IMR-90 (cell line): ENCODE measurements around the gene EPGN. TPM values are rescaled to one million over a fixed set of nuclear protein-coding genes. Genes with fewer than 3 reads are reported as not detected.
A peak's percentile ranks its signal among the peaks of the same experiment; 100 is the strongest.
"Not testable (repeated sequence)": the region's sequence is repeated elsewhere in the genome, so short reads cannot be mapped to it uniquely, and the experiment has no call there.

Source experiments
- ATAC-seq: fragments of 200-7000 bp; cut with Tn5 transposase; 2 replicates; pipeline ENCODE4 v1.9.1; 2020; ENCODE audit warnings: low read depth, mild to moderate bottlenecking, moderate library complexity
- BruUV-seq: library from RNA; stranded (reverse); fragments of 400-500 nt; replicated peaks from 2 replicates; lab custom pipeline; 2021; lab: Mats Ljungman, UMichigan
- CTCF ChIA-PET: fragments of 300-600 bp; formaldehyde crosslinking; extraction: SDS; loops from one replicate; lab custom pipeline; 2021; ENCODE audit warnings: antibody characterized with exemption; lab: Yijun Ruan, JAX
- POLR2A ChIA-PET: fragments of 300-600 bp; sonication (Branson Sonifier 250); formaldehyde crosslinking; loops from one replicate; lab custom pipeline; 2022; ENCODE audit warnings: antibody characterized with exemption; ENCODE audit not compliant: unreplicated experiment; lab: Charles Lee
- DNase-seq: peaks from one replicate; pipeline ENCODE4 v3.0.0; 2013
- H2AFZ ChIP-seq: replicated peaks from 2 replicates; pipeline ENCODE3; 2013; ENCODE audit warnings: low read length, mild to moderate bottlenecking; ENCODE audit not compliant: poor library complexity
- H2AK5ac ChIP-seq: 2 replicates; pipeline ENCODE4 v1.6.1; 2013; ENCODE audit warnings: low read depth, low read length, inconsistent platforms
- H2AK9ac ChIP-seq: replicated peaks from 2 replicates; pipeline ENCODE3; 2013; ENCODE audit warnings: mild to moderate bottlenecking, low read depth, low read length, moderate library complexity; ENCODE audit not compliant: poor library complexity
- H2BK120ac ChIP-seq: 2 replicates; pipeline ENCODE4 v1.6.1; 2013; ENCODE audit warnings: low read depth, low read length, inconsistent platforms
- H2BK15ac ChIP-seq: 3 replicates; pipeline ENCODE4 v1.6.1; 2013; ENCODE audit warnings: low read depth, low read length, inconsistent platforms
- H2BK20ac ChIP-seq: 2 replicates; pipeline ENCODE4 v1.6.1; 2013; ENCODE audit warnings: low read depth, mild to moderate bottlenecking, inconsistent platforms, low read length, moderate library complexity
- H2BK5ac ChIP-seq: 2 replicates; pipeline ENCODE4 v1.6.1; 2013; ENCODE audit warnings: mild to moderate bottlenecking, low read depth, low read length, inconsistent platforms; ENCODE audit not compliant: poor library complexity, severe bottlenecking
- H3K14ac ChIP-seq: replicated peaks from 2 replicates; pipeline ENCODE4 v1.6.1; 2013; ENCODE audit warnings: low read depth, low read length, inconsistent platforms
- H3K18ac ChIP-seq: 2 replicates; pipeline ENCODE4 v1.6.1; 2013; ENCODE audit warnings: low read depth, low read length, control low read depth
- H3K23ac ChIP-seq: 2 replicates; pipeline ENCODE4 v1.6.1; 2013; ENCODE audit warnings: low read depth, low read length, inconsistent platforms
- H3K27ac ChIP-seq: 2 replicates; pipeline ENCODE4 v1.5.1; 2013; ENCODE audit warnings: mild to moderate bottlenecking, control low read depth, low read length; ENCODE audit not compliant: insufficient read depth
- H3K27me3 ChIP-seq: 2 replicates; pipeline ENCODE4 v1.6.1; 2013; ENCODE audit warnings: low read length; ENCODE audit not compliant: control insufficient read depth, insufficient read depth
- H3K36me3 ChIP-seq: 2 replicates; pipeline ENCODE4 v1.6.1; 2013; ENCODE audit warnings: low read length, mixed read lengths; ENCODE audit not compliant: control insufficient read depth, insufficient read depth
- H3K4ac ChIP-seq: 2 replicates; pipeline ENCODE4 v1.6.1; 2013; ENCODE audit warnings: low read depth, low read length, inconsistent platforms
- H3K4me1 ChIP-seq: 2 replicates; pipeline ENCODE4 v1.6.1; 2013; ENCODE audit warnings: low read length, mixed read lengths; ENCODE audit not compliant: control insufficient read depth, insufficient read depth
- H3K4me2 ChIP-seq: 2 replicates; pipeline ENCODE4 v1.6.1; 2013; ENCODE audit warnings: low read depth, mild to moderate bottlenecking, control low read depth, low read length, moderate library complexity
- H3K4me3 ChIP-seq: 2 replicates; pipeline ENCODE4 v1.5.1; 2013; ENCODE audit warnings: low read depth, mild to moderate bottlenecking, control low read depth, low read length, moderate library complexity; ENCODE audit not compliant: insufficient read depth
- H3K56ac ChIP-seq: 2 replicates; pipeline ENCODE4 v1.6.1; 2013; ENCODE audit warnings: low read length, inconsistent platforms; ENCODE audit not compliant: insufficient read depth; ENCODE audit errors: extremely low read depth
- H3K79me1 ChIP-seq, 2 experiments: 2 replicates each; pipeline ENCODE4 v1.6.1; 2013; ENCODE audit warnings: low read length in 2 of 2, inconsistent platforms in 1 of 2, low read depth in 1 of 2
- H3K9ac ChIP-seq: 2 replicates; pipeline ENCODE4 v1.6.1; 2013; ENCODE audit warnings: low read depth, low read length, control low read depth
- H3K9me1 ChIP-seq: 2 replicates; pipeline ENCODE4 v1.6.1; 2013; ENCODE audit warnings: low read length, inconsistent platforms; ENCODE audit not compliant: insufficient read depth
- H3K9me3 ChIP-seq: 2 replicates; pipeline ENCODE4 v1.6.1; 2013; ENCODE audit warnings: low read length; ENCODE audit not compliant: control insufficient read depth, insufficient read depth
- H4K20me1 ChIP-seq: 2 replicates; pipeline ENCODE4 v1.6.1; 2013; ENCODE audit warnings: low read length, inconsistent platforms; ENCODE audit not compliant: insufficient read depth
- H4K5ac ChIP-seq: 2 replicates; pipeline ENCODE4 v1.6.1; 2013; ENCODE audit warnings: mild to moderate bottlenecking, low read depth, low read length, control low read depth
- H4K8ac ChIP-seq, 2 experiments: 2 replicates each; pipeline ENCODE4 v1.6.1; 2013; ENCODE audit warnings: low read depth in 2 of 2, low read length in 2 of 2, control low read depth in 1 of 2, inconsistent platforms in 1 of 2
- H4K91ac ChIP-seq: 2 replicates; pipeline ENCODE4 v1.6.1; 2013; ENCODE audit warnings: low read depth, low read length, inconsistent platforms; ENCODE audit not compliant: insufficient read depth
- MXI1 ChIP-seq: IDR thresholded peaks from 2 replicates; pipeline ENCODE4 v1.6.1; 2012; ENCODE audit warnings: low read depth, mild to moderate bottlenecking, low read length, moderate library complexity, borderline replicate concordance
- SMC3 ChIP-seq: fragments of 150-350 bp; IDR thresholded peaks from 2 replicates; pipeline ENCODE4 v1.6.1; 2016; ENCODE audit warnings: low read depth, mild to moderate bottlenecking, antibody characterized with exemption, low read length, moderate library complexity
- dilution Hi-C: fragments of 300-500 bp; cut with HindIII; formaldehyde crosslinking; loops from one replicate; pipeline ENCODE4 v1.14.3; 2018; ENCODE audit warnings: low sequenced_read_pairs; ENCODE audit not compliant: unreplicated experiment
- in situ Hi-C: fragments of 300-500 bp; cut with MboI; formaldehyde crosslinking; loops from 3 replicates; pipeline ENCODE4 v1.14.3; 2019; ENCODE audit warnings: low sequenced_read_pairs, inconsistent platforms, mixed read lengths
- intact Hi-C: fragments of 100-400 bp; cut with micrococcal nuclease; formaldehyde crosslinking; loops from 2 replicates; pipeline ENCODE4 v1.10.0; 2022
- polyA plus RNA-seq, 3 experiments: library from polyadenylated mRNA; depleted of rRNA; stranded (reverse); fragments of >200 nt; gene quantifications; 2 replicates each; pipeline ENCODE4 v1.2.3, GENCODE V29; 2012; ENCODE audit warnings: low replicate concordance in 1 of 3
- total RNA-seq: library from RNA; depleted of rRNA; stranded (reverse); fragments of >200 nt; gene quantifications from 2 replicates; pipeline ENCODE4 v1.2.3, GENCODE V29; 2012

The EPGN gene
- total and polyA plus RNA-seq, 2 of the 4 experiments (the other 2 are of a cell fraction), result 0.18 TPM; not detected in 1

DNA sequence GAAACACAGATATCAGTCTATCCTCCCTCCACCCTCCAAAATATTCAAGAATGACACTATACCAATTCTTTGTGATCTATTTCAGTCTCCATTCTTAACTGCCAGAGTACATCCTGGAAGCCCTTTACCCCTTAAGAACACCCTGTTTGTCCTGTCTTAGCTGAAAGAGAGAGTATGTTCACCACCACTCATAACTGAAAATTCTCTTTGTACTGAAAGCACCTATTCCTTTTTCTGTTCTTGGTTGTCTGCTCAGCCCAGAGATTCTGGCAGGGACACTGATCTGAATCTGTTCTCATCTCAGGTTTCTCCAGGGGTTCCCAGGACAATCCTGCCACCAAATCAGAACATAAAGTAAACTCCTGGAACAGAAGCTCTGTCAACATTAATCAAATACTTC lies 31.2 kb downstream of the EPGN start:
- DNase-seq, result no peak
- dilution Hi-C loops, result no loop called here

GRCh38 chr4:74340421-74340820 lies 32.2 kb downstream of the EPGN start:
- H2BK20ac ChIP-seq, H3K4me1 ChIP-seq, H3K27ac ChIP-seq, BruUV-seq, H2AK9ac ChIP-seq, dilution Hi-C loops, intact Hi-C loops, POLR2A ChIA-PET, H3K9me1 ChIP-seq, H4K8ac ChIP-seq, H3K36me3 ChIP-seq, H3K18ac ChIP-seq, H2BK120ac ChIP-seq, ATAC-seq, H4K5ac ChIP-seq, DNase-seq, H3K4me2 ChIP-seq, H2BK5ac ChIP-seq, H4K91ac ChIP-seq, H2AK5ac ChIP-seq, H3K9me3 ChIP-seq, H3K27me3 ChIP-seq, H3K23ac ChIP-seq, H3K56ac ChIP-seq, H2BK15ac ChIP-seq, H3K4ac ChIP-seq, H3K4me3 ChIP-seq, H3K9ac ChIP-seq, H2AFZ ChIP-seq, CTCF ChIA-PET, H4K20me1 ChIP-seq, H3K14ac ChIP-seq, H3K79me1 ChIP-seq: not testable (repeated sequence)
- in situ Hi-C loops, result loop anchor here (25.0 kb wide), 1 partner anchor 1147 kb away; no protein-coding TSS in a partner anchor

More for the DNA sequence above, 31.2 kb downstream of the EPGN start:
- H3K4me1 ChIP-seq, result no peaks in the 10 kb centered on the region
- H4K91ac ChIP-seq, result no peak overlapping the region
- no peak overlapping the region for H2BK20ac ChIP-seq
- H3K36me3 ChIP-seq, result no peaks in the 10 kb centered on the region
- no peak overlapping the region for H2BK120ac ChIP-seq
- intact Hi-C loops (no loop called here), in situ Hi-C loops (loop anchor here (10.0 to 25.0 kb wide), 2 partner anchors 475 to 1148 kb away; no protein-coding TSS in a partner anchor)
- no peak overlapping the region for H3K14ac ChIP-seq
- no peak overlapping the region for H3K56ac ChIP-seq
- H2BK15ac ChIP-seq, result no peak overlapping the region
- CTCF ChIA-PET, result interaction anchor here (0.7 to 1.6 kb wide), 3 partner anchors 13 to 336 kb away, joined by 3 to 4 read pairs (median 3); no protein-coding TSS in a partner anchor
- no peak overlapping the region for H4K8ac ChIP-seq
- H3K27ac ChIP-seq, result no peak overlapping the region
- H3K9me1 ChIP-seq, result no peaks in the 10 kb centered on the region
- no peak overlapping the region for H2AFZ ChIP-seq
- no peak overlapping the region for H2AK5ac ChIP-seq
- no peak overlapping the region for H2BK5ac ChIP-seq
- no TSS peak for BruUV-seq
- no peak overlapping the region for H2AK9ac ChIP-seq
- H4K5ac ChIP-seq, result no peak overlapping the region
- H3K4me2 ChIP-seq, result no peak overlapping the region
- H3K27me3 ChIP-seq, result no peaks in the 10 kb centered on the region
- H4K20me1 ChIP-seq, result no peaks in the 10 kb centered on the region
- H3K4me3 ChIP-seq, result no peak overlapping the region
- H3K18ac ChIP-seq, result peak overlapping the region; percentile 5; the same call in 1 of the 2 replicates
- no peak overlapping the region for H3K9ac ChIP-seq
- H3K79me1 ChIP-seq, result no peaks in the 10 kb centered on the region
- H3K4ac ChIP-seq, result no peak overlapping the region
- POLR2A ChIA-PET, result no interaction called here
- ATAC-seq, result no peak
- H3K23ac ChIP-seq, result no peak overlapping the region
- peaks cover 6% of the 10 kb centered on the region for H3K9me3 ChIP-seq
- no peak for TF ChIP-seq SMC3
- TF ChIP-seq MXI1, result no peak
